Amygdala (tissue), 56 donors: ENCODE results near the gene ZNF567.
"Not testable (repeated sequence)": the region's sequence is repeated elsewhere in the genome, so short reads cannot be mapped to it uniquely, and the experiment has no call there.

Source experiments
- DNase-seq, 56 donors: peaks; one replicate each; lab custom pipeline; 2025; lab: John Stamatoyannopoulos, UW

ZNF567 gene

DNA sequence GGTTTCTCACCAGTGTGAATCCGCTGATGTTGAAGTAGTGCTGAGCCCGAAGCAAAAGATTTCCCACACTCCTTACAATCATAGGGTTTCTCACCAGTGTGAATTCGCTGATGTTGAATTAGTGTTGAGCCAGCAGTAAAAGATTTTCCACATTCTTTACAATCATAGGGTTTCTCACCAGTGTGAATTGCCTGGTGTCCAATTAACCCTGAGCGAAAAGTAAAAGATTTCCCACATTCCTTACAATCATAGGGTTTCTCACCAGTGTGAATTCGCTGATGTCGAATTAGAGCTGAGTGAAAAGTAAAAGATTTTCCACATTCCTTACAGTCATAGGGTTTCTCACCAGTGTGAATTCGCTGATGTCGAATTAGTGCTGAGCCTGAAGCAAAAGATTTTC lies 62.2 kb downstream of the ZNF567 start:
- DNase-seq = not testable (repeated sequence)

- no peak for DNase-seq
Observed at GRCh38 chr19:36750066-36750691, 62.8 kb downstream of the ZNF567 start.
